HG03159 (cell line): ENCODE results near the gene AGRN.
"Not testable (repeated sequence)": the region's sequence is repeated elsewhere in the genome, so short reads cannot be mapped to it uniquely, and the experiment has no call there.

Experiments
- ATAC-seq: cut with Tn5 transposase; IDR thresholded peaks from one replicate; pipeline ENCODE4 v1.9.1; 2021; ENCODE audit warnings: mild to moderate bottlenecking, moderate library complexity; ENCODE audit not compliant: unreplicated experiment

AGRN gene

DNA sequence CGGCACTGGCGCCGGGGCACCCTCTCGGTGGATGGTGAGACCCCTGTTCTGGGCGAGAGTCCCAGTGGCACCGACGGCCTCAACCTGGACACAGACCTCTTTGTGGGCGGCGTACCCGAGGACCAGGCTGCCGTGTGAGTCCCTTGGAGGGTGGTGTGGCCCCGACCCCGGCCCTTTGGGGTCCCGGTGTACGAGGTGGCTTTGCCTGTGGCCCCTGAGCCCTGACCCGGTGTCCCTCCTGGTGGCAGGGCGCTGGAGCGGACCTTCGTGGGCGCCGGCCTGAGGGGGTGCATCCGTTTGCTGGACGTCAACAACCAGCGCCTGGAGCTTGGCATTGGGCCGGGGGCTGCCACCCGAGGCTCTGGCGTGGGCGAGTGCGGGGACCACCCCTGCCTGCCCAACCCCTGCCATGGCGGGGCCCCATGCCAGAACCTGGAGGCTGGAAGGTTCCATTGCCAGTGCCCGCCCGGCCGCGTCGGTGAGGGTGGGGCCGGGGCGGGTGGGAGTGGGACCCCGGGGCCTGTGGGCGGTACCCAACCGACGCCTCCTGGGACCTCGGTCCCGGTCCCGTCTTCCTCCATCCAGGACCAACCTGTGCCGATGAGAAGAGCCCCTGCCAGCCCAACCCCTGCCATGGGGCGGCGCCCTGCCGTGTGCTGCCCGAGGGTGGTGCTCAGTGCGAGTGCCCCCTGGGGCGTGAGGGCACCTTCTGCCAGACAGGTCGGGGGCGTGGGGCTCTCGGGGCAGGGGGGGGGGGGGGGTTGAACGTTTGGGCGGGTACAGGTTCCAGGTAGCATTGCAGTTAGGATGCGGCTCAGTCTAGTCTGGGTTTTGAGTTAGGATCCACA is 29.6 kb downstream of the AGRN start:
- no peak for ATAC-seq

DNA sequence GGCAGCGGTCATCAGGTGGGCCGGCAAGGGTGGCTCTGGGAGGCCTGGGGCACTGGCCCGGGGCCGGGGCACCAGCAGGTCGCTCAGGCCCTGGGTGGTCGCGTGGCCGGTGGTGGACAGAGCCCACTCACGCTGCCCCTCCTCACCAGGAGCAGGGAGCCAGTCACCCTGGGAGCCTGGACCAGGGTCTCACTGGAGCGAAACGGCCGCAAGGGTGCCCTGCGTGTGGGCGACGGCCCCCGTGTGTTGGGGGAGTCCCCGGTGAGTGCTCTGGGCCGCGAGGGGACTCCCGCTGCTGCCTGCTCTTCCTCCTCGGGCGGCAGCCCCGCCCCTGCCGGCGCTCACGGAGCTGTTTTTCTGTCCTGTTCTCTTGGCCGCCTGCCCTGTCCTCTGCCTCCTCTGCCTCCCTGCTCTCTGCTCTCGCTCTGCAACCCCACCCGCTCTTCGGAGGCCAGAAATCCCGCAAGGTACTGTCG is 30.7 kb downstream of the AGRN start:
- ATAC-seq = no peak

- no peak for ATAC-seq
These were observed 31.3 kb downstream of the AGRN start for GRCh38 chr1:1051127-1051810.

DNA sequence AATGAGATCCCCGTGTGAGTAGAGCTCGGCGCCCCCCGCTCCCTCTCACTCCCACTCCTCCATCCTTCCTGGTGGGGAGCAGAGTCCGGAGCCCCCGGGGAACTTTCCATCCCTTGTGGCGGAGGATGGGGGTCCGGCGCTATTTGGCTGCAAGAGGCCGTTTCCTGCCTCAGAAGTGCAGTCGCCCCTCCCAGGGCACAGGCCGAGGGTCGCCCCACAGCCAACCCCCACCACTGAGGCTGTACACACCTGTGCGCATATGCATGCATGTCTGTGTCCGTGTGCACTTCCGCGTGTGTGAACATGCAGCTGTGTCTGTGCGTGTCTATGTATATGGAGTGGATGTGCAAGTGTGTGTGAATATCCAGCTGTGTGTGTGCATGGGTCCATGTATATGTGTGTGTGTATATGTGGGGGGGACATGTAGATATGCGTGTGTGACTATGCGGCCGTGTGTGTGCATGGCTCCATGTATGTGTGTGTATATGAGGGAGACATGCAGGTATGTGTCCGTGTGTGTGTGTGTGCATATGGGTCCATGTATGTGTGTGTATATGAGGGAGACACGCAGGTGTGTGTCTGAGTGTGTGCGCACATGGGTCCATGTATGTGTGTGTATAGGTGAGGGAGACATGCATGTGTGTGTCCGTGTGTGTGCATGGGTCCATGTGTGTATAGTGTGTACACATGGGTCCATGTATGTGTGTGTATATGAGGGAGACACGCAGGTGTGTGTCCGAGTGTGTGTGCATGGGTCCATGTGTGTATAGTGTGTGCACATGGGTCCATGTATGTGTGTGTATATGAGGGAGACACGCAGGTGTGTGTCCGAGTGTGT is 32.3 kb downstream of the AGRN start:
- ATAC-seq = no peak

- ATAC-seq = no peak
These were observed 33.1 kb downstream of the AGRN start for GRCh38 chr1:1053022-1053421.

DNA sequence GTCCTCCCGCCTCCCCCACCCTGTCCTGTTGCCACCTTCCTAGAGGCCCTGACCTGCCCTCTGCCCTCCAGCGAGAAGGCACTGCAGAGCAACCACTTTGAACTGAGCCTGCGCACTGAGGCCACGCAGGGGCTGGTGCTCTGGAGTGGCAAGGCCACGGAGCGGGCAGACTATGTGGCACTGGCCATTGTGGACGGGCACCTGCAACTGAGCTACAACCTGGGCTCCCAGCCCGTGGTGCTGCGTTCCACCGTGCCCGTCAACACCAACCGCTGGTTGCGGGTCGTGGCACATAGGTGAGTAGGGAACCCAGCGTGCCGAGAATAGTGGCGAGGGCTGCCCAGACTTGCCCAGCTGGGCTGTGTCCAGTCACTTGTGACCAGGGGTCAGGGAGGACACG is 33.8 kb downstream of the AGRN start:
- ATAC-seq = no peak

DNA sequence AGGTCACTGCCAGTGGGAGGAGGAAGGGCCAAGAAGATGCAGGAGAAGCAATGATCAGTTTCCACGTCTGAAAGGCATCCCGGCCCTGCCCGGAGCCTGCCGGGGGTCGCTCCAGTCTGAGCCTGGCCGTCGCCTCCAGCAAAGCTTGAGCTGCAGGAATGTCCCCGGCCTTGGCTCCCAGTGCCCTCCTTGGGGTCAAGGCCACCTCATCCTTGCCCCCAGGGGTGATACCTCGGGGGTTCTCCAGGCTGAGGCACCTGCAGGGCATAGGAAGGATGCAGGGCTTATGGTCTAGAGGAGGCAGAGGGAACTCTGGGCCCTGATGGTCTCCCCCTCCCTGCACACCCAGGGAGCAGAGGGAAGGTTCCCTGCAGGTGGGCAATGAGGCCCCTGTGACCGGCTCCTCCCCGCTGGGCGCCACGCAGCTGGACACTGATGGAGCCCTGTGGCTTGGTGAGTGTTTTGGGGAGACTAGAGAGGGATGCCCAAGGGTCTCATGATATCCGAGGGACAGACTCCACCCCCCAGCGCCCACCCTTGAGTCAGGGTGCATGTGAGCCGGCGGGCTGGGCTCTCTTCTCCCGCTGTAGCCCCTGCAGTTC is 34.3 kb downstream of the AGRN start:
- no peak for ATAC-seq

- no peak for ATAC-seq
These were observed 35.1 kb downstream of the AGRN start for GRCh38 chr1:1054971-1055370.

GRCh38 chr1:1055841-1056736 is 36.2 kb downstream of the AGRN start:
- no peak for ATAC-seq

GRCh38 chr1:1057769-1058087 is 37.8 kb downstream of the AGRN start:
- not testable (repeated sequence) for ATAC-seq

GRCh38 chr1:1058088-1058905 is 38.4 kb downstream of the AGRN start:
- no peak for ATAC-seq

GRCh38 chr1:1058921-1059493 is 39.1 kb downstream of the AGRN start:
- peak; percentile 30 for ATAC-seq

- ATAC-seq = peak; percentile 58
These were observed 39.8 kb downstream of the AGRN start for GRCh38 chr1:1059494-1060280.

- ATAC-seq = no peak
These were observed 40.5 kb downstream of the AGRN start for GRCh38 chr1:1060281-1061000.

- ATAC-seq = no peak
These were observed 41.9 kb downstream of the AGRN start for GRCh38 chr1:1061682-1062345.

GRCh38 chr1:1062348-1063163 is 42.6 kb downstream of the AGRN start:
- no peak for ATAC-seq
